GM19043 (cell line): Measurements from ENCODE around the gene KRT84.

Experiments used
- ATAC-seq: cut with Tn5 transposase; IDR thresholded peaks from one replicate; pipeline ENCODE4 v1.9.1; 2021; ENCODE audit warnings: low read depth; ENCODE audit not compliant: unreplicated experiment

KRT84 gene

GRCh38 chr12:52390739-52391617 lies 5.5 kb upstream of the KRT84 start:
- ATAC-seq, result no peak

DNA sequence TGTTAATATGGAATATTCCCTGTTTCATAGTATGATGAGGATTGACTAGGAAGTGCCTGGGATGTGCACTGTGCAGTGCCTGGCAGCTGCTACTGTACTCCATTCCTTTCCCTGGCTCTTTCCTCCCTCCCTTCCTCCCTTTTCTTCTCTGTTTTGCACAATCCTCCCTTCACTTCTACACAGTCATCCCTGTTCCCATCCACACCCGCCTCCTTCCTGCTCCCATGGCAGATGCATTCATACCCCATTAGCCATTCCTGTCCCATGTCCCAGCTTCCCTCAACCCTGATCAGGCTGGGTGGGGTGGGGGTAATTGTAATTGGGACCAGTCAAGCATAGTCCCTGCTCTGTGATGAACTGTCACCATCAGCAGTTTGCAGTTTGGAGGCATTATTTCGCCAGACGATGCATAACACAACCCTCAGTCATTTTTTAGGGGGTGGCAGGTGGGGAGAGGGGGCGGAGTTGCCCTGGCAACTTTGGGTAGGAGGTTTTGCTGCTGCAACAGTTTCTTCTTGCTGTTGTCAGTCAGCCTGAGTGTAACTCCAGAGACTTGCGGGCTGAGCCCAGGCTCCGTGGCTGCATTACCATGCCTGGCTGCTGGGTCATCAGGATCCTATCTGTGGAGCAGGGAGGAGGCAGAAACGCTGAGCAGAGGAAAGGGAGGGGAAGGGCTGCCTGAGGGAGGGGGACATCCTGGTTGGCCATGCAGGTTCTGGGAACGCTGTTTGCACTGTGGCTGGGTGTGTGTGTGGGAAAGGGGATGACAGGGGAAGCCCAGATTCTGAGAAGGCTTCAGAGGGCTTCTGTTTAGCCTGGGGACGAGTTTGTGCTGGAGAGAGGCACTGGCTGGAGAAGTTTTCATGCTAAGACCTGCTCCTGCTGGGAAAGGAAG lies 4.1 kb upstream of the KRT84 start:
- ATAC-seq, result no peak

DNA sequence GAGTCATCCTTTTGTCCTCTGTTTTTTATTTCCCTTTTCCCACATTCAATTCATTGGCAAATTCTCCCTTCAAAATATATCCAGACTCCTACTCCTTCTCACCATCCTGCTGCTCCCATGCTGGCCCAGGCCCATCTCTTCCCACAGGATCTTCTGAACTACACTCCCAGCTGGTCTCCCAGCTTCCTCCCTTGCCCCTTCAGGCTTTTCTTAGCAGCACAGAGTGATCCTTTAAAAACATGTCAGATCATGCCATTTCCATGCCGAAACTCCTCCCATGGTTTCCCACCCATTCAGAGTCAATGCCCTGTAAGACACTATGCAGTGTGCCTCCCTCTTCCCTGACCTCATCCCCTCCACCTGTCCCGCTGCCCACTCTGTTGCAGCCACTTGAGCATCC lies 2.4 kb upstream of the KRT84 start:
- ATAC-seq, result no peak

DNA sequence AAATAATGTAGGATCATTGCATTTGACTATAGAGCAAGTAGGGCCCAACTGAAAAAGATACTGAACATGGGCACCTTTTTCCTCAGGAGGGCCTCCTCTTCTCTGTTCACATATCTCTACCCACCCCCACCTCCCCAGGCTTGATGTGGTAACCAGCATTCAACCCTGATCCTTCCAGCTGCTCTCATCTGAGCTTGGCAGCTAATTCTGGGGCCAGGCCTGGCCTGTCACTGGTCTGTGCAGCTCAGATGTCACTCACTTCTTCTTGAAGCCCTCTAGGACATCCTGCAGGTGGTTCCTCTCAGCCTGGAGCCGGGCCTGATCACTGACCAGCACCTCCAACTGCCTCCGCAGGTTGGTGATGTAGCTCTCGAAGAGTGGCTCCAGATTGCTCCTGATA lies 2.1 kb downstream of the KRT84 start:
- ATAC-seq, result no peak

DNA sequence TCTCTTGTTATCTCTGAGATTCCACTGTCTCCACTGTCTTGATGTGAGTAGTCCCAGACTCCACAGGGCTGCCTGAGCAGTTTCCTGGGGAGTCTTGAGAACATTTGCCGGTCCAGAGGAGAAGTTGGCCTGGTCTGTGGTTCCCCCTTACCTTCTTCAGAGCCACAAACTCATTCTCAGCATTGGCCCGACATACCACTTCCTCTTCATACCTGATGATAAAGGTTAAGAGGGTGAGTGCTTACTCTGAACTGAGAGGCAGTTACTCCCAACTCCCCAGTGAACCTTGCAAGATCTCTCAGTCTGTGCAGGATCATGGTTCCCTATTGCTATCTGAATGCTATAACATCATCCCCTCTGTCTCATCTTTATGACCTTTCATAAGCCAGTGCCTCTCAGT lies 2.6 kb downstream of the KRT84 start:
- ATAC-seq, result no peak

- no peak for ATAC-seq
Measured at GRCh38 chr12:52381206-52381605, 4.2 kb downstream of the KRT84 start.

DNA sequence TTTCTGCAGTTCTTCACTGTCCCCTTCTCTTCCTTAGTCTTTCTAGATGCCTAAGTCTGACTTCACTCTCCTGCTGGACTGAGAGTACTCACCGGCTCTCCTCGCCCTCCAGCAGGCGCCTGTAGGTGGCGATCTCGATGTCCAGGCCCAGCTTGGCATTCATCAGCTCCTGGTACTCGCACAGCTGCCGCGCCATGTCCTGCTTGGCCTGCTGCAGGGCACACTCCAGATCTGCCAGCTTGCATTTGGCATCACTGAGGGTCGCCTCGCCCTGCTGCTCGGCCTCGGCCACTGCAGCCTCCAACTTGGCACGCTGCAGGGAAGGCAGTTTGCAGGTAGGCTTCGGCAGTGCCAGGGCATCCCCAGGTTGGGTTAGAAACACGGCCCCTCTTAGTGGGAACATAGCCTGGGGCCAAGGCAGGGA lies 5.2 kb downstream of the KRT84 start:
- ATAC-seq, result no peak

DNA sequence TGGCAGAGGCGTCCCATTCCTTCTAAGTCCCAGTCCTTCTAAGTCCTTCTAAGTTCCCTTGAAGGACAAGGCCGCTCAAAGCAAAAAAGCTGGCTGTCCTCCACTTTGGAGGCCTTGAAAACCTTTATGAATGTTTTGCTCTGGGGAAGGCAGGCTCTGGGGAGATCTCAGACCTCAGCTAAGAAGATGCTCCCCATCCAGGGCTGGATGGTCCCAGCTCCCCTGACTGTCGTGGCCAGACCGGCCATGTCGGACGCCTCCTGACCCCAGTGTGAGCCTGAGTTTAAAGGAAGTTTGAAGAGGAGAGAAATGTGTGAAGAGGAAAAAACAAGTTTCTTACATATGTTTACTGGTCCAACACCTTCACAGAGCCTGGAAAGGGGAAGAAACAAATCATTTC lies 5.9 kb downstream of the KRT84 start:
- ATAC-seq, result no peak

GRCh38 chr12:52378091-52378490 lies 7.4 kb downstream of the KRT84 start:
- ATAC-seq, result no peak

DNA sequence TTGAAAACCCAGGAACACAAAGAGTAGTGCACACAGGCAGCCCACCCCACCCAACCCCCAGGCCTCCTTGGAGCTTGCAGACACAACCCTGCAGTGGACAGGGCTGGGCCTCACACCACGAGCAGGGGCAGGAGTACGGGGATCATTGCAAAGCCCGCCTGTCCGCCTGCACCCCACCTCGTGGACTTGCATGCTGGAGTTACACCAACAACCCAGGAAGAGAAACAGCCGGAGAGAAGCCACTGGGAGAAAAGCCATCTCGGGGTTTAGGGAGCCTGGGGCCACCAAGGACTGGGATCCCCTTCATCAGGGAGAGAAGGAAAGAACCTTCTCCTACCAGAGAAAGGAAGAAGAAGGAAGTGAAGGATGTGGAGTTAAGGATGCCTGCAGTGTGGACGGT lies 8.2 kb downstream of the KRT84 start:
- no peak for ATAC-seq

GRCh38 chr12:52372216-52373154 lies 13.0 kb downstream of the KRT84 start:
- ATAC-seq, result no peak

DNA sequence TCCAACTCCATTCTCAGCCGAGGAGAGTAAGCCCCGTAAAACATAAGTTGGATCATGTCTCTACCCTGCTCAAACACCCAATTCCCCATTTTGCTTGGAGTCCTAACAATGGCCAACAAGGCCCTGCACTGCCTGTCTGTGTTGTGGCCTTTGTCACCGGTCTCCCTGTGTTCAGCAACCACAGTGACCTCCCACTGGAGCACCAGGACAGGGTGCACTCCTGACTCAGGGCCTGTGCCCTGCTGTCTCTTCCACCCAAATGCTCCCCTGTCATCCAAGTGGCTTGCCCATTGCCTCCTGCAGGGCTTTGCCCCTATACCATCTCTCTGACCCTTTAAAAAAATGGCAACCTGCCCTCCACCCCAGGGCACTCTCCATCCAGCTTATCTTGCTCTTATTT lies 13.7 kb downstream of the KRT84 start:
- no peak for ATAC-seq

- no peak for ATAC-seq
Measured at GRCh38 chr12:52370926-52371608, 14.4 kb downstream of the KRT84 start.

DNA sequence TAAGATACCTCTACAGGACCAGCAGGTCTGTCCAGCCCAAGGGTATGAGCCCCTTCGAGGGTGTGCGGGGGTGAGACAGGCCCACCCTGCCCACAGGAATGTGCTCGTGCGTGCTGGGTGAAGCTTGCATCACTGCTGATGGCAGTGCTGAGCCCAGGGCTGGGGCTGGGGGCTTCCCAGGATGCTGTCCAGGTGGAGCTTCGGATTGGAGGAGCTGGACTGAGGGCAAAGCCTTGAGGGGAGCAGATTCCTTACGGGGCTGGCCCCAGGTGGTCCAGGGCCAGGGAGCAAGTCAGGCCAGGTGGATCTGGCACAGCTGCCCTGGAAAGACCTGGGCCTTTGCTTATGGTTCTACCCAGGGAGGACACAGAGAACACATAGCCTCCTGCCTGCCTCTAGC lies 15.6 kb downstream of the KRT84 start:
- ATAC-seq, result no peak

GRCh38 chr12:52369211-52369610 lies 16.2 kb downstream of the KRT84 start:
- ATAC-seq, result no peak

GRCh38 chr12:52368508-52368907 lies 16.9 kb downstream of the KRT84 start:
- no peak for ATAC-seq

- no peak for ATAC-seq
Measured at GRCh38 chr12:52367876-52368275, 17.6 kb downstream of the KRT84 start.

DNA sequence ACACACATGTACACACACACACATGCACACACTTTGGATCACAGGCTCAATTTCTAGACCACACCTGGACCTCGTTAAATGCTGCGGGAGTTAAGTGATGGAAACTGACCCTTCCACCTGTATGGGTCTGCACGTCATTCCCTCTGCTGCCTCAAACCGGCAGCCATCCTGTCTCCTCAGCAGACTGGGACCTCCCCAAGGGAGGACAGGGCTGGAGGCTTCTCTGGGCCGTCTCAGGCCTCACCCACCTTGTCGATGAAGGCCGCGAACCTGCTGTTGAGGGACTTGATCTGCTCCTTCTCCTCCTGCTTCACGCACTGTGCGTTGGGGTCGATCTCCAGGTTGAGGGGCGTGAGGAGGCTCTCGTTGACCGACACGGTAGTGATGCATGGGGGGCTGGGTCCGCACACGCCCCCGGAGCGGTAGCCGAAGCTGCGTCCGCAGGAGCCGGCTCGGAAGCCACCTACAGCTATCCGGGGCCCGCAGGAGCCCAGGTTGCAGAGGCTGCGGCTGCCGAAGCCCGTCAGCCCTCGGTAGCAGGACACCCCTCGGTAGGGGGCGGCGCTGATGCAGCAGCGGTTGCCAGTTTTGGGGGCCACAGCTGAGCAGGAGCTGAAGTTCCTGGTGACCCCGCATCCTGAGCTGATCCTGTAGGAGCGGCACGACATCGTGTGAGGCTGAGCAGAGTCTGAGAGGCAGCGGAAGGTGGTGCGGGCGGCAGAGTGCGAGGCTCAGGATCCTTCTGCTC lies 18.5 kb downstream of the KRT84 start, which contains the start of gene KRT85:
Gene KRT85 (minus strand): TSS at position 744 of the 748 bp plus-strand sequence. CDS start 76 bp downstream, at position 668.
- no peak for ATAC-seq

GRCh38 chr12:52364901-52365489 lies 20.5 kb downstream of the KRT84 start:
- ATAC-seq, result no peak
